Vein endothelial cell (primary cell): ENCODE results near the gene CYS1. TPM values are rescaled to one million over a fixed set of nuclear protein-coding genes. Genes with fewer than 3 reads are reported as not detected.

Experiments used
- small RNA-seq: library from RNA; depleted of rRNA; stranded (forward); fragments of <200 nt; gene quantifications from one replicate; pipeline ENCODE3, GENCODE V24; 2012
- total RNA-seq: library from RNA; depleted of rRNA; stranded (reverse); fragments of >200 nt; gene quantifications from 2 replicates; pipeline ENCODE4 v1.2.3, GENCODE V29; 2012

Gene CYS1, protein sequence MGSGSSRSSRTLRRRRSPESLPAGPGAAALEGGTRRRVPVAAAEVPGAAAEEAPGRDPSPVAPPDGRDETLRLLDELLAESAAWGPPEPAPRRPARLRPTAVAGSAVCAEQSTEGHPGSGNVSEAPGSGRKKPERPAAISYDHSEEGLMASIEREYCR
- total RNA-seq, result 0.33 TPM in 1 of 2 replicates, not detected in the other

DNA sequence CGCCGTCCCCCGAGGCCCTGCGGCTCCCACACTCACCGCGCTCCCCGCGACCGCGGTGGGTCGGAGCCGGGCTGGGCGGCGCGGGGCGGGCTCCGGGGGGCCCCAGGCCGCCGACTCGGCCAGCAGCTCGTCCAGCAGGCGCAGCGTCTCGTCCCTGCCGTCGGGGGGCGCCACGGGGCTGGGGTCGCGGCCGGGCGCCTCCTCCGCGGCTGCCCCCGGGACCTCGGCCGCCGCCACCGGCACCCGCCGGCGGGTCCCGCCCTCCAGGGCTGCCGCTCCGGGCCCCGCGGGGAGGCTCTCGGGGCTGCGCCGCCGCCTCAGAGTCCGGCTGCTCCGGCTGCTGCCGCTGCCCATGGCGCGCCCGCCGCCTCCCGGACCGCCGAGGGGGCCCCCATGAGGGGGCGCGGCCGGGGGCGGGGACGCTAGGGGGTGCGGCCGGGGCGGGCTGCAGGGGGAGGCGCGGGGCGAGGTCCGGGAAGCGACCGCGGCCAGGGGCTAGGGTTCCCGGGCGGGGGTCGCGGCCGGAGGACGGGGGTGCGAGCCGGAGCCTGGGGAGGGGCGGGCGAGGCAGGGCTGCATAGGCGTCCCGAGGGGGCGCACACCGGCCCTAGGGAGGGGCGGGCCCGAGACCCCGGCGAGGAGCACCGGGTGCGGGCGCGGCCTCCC, at the start of gene CYS1:
Gene CYS1 (minus strand): TSS at position 542 of the 666 bp plus-strand sequence. CDS start 188 bp downstream, at position 354.

DNA sequence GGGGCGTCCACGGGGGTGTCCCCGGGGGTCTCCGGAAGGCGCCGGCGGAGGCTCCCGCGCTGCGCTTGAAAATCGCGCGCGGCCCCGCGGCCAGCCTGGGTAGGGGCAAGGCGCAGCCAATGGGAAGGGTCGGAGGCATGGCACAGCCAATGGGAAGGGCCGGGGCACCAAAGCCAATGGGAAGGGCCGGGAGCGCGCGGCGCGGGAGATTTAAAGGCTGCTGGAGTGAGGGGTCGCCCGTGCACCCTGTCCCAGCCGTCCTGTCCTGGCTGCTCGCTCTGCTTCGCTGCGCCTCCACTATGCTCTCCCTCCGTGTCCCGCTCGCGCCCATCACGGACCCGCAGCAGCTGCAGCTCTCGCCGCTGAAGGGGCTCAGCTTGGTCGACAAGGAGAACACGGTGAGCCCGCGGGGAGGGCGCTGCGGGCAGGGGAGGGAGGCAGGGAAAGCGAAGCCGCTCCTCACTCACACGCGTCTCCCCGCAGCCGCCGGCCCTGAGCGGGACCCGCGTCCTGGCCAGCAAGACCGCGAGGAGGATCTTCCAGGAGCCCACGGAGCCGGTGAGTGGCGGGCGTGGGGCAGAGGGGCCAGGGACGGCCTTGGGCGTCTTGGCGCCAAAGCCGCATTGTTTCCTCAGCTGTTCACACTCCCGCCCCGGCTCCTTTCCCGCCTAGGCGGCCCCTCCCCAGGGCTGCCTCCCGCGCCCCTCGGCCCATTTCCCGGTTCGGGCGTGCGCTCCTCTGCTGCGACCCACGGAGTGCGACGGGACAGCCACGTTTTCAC, 42.5 kb upstream of the CYS1 start, which contains the start of gene RRM2:
Gene RRM2 (plus strand): TSS at position 240 of the 781 bp plus-strand sequence. CDS start 60 bp downstream, at position 300.

DNA sequence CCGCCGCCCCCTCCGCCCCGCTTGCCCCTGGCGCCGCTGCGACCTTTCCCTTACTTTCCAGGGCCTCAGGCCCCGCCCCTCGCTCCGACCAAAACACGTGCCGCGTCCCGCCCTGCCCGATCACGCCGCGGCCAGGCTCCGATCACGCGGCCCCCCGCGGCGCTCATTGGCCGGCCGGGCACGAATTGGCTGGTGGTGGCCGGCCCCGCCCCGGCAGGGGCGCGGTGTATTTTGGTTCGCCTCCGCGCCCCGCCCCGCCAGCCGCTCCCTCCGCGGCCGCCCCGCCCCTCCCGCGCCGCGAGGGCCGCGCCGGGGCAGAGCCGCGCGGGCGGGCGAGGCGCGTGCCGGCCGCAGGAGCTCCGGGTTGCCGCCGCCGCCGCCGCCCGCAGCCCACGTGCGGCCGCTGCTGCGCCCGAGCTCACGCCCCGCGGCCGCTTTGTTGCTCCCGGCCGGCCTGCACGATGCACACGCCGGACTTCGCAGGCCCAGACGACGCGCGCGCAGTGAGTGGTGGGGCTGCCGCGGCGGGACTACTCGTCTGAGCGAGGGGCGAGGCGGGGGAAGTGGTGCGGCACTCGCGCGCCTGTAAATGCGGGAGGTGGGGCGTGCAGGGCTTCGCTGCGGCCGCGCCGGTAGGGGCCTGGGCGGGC, 36.8 kb downstream of the CYS1 start, which contains the start of gene KLF11:
Gene KLF11 (plus strand): TSS at position 295 of the 650 bp plus-strand sequence. CDS start 167 bp downstream, at position 462.

Small RNAs within 50 kb of the gene (small RNA-seq; reads per million reads assigned to genes)
- gene RF00568, result not detected

Other genes starting within 250 kb of the CYS1 start
- 22.9 and 31.4 TPM in 2 replicates for gene TAF1B, start 236.9 kb downstream of the CYS1 start, total RNA-seq
- gene GRHL1, start 128.7 kb downstream of the CYS1 start, total RNA-seq, result 0.57 and 0.65 TPM in 2 replicates
- gene KLF11, start 36.9 kb downstream of the CYS1 start, total RNA-seq, result 9.2 and 13.1 TPM in 2 replicates
- 40.2 and 59.2 TPM in 2 replicates for gene RRM2, start 42.3 kb upstream of the CYS1 start, total RNA-seq
- gene HPCAL1, start 222.5 kb upstream of the CYS1 start, total RNA-seq, result 69.6 and 71.6 TPM in 2 replicates